Suppressor macrophage (primary cell): ENCODE measurements around the gene TRIAP1.
A peak's percentile ranks its signal among the peaks of the same experiment; 100 is the strongest.
"Not testable (repeated sequence)": the region's sequence is repeated elsewhere in the genome, so short reads cannot be mapped to it uniquely, and the experiment has no call there.

ENCODE experiments used
- DNase-seq, 4 experiments: peaks; one replicate each; pipeline ENCODE4 v3.0.0-alpha.2; 2020 to 2022
- total RNA-seq, 17 experiments: gene quantifications; one replicate each; lab custom pipeline; 2026; ENCODE audit warnings: mixed read lengths in 6 of 17, inconsistent platforms in 3 of 17; lab: John Stamatoyannopoulos, UW

The TRIAP1 gene
- total RNA-seq: 3.1 to 22.1 (median 14.5) reads per million in 17 experiments

- peak; percentile 89 to 94 (median 92) for DNase-seq
Observed at GRCh38 chr12:120445911-120446843, at the start of gene TRIAP1, which contains the start of gene GATC. Gene TRIAP1 (minus strand): TSS chr12:120446384. CDS start chr12:120446372, 12 bp downstream. Gene GATC (plus strand): TSS chr12:120446444. CDS start chr12:120446481, 37 bp downstream.

- DNase-seq: no peak
Observed at GRCh38 chr12:120495186-120495730, 49.1 kb upstream of the TRIAP1 start.

- no peak for DNase-seq
Observed at GRCh38 chr12:120490833-120491512, 44.8 kb upstream of the TRIAP1 start.

- no peak for DNase-seq
Observed at GRCh38 chr12:120490325-120490724, 44.1 kb upstream of the TRIAP1 start.

GRCh38 chr12:120489018-120489417, 42.8 kb upstream of the TRIAP1 start:
- peak in 2 of 4 experiments; percentile 13 to 31 for DNase-seq

- DNase-seq: no peak
Observed at GRCh38 chr12:120488057-120488640, 42.0 kb upstream of the TRIAP1 start.

GRCh38 chr12:120487552-120487951, 41.4 kb upstream of the TRIAP1 start:
- not testable (repeated sequence) for DNase-seq

GRCh38 chr12:120485961-120486881, 40.0 kb upstream of the TRIAP1 start:
- DNase-seq: no peak

- DNase-seq: peak in 3 of 4 experiments; percentile 46 to 65 (median 55)
Observed at GRCh38 chr12:120483621-120484020, 37.4 kb upstream of the TRIAP1 start.

- DNase-seq: no peak
Observed at GRCh38 chr12:120481022-120481767, 35.0 kb upstream of the TRIAP1 start.

- DNase-seq: no peak
Observed at GRCh38 chr12:120480211-120480610, 34.0 kb upstream of the TRIAP1 start.

- no peak for DNase-seq
Observed at GRCh38 chr12:120479458-120479857, 33.3 kb upstream of the TRIAP1 start.

GRCh38 chr12:120475643-120476042, 29.5 kb upstream of the TRIAP1 start:
- DNase-seq: no peak

GRCh38 chr12:120474616-120474960, 28.4 kb upstream of the TRIAP1 start:
- peak; percentile 83 to 94 (median 88) for DNase-seq

GRCh38 chr12:120473807-120474615, 27.8 kb upstream of the TRIAP1 start:
- DNase-seq: peak in 2 of 4 experiments; percentile 16 to 27

- DNase-seq: peak; percentile 18 to 72 (median 43)
Observed at GRCh38 chr12:120472521-120472920, 26.3 kb upstream of the TRIAP1 start.

- DNase-seq: peak in 1 of 4 experiments; percentile 26
Observed at GRCh38 chr12:120470150-120470784, 24.1 kb upstream of the TRIAP1 start.

- DNase-seq: peak; percentile 98 to 99 (median 99)
Observed at GRCh38 chr12:120469450-120470149, 23.4 kb upstream of the TRIAP1 start, which contains the start of gene SRSF9. Gene SRSF9 (minus strand): TSS chr12:120469748. CDS start chr12:120469609, 139 bp downstream.
